HG03097 (cell line): ENCODE results near the gene EEF1G.
"Not testable (repeated sequence)": the region's sequence is repeated elsewhere in the genome, so short reads cannot be mapped to it uniquely, and the experiment has no call there.

Source experiments
- ATAC-seq: cut with Tn5 transposase; IDR thresholded peaks from one replicate; pipeline ENCODE4 v1.9.1; 2021; ENCODE audit not compliant: unreplicated experiment, low FRiP score

Gene EEF1G

GRCh38 chr11:62556108-62556874, 17.4 kb downstream of the EEF1G start:
- ATAC-seq, result peak; percentile 34

GRCh38 chr11:62555464-62556107, 18.1 kb downstream of the EEF1G start:
- ATAC-seq, result no peak

- ATAC-seq, result no peak
Observed at GRCh38 chr11:62554387-62555167, 19.1 kb downstream of the EEF1G start.

GRCh38 chr11:62553839-62554361, 19.8 kb downstream of the EEF1G start:
- ATAC-seq, result no peak

GRCh38 chr11:62553080-62553838, 20.4 kb downstream of the EEF1G start:
- no peak for ATAC-seq

- no peak for ATAC-seq
Observed at GRCh38 chr11:62552485-62553079, 21.1 kb downstream of the EEF1G start.

- not testable (repeated sequence) for ATAC-seq
Observed at GRCh38 chr11:62550478-62550877, 23.2 kb downstream of the EEF1G start.

- no peak for ATAC-seq
Observed at GRCh38 chr11:62548545-62549335, 25.0 kb downstream of the EEF1G start.

GRCh38 chr11:62547691-62548281, 25.9 kb downstream of the EEF1G start:
- ATAC-seq, result no peak

GRCh38 chr11:62546929-62547625, 26.6 kb downstream of the EEF1G start:
- ATAC-seq, result no peak

GRCh38 chr11:62546244-62546928, 27.3 kb downstream of the EEF1G start, which contains the start of gene AHNAK:
TSS of gene AHNAK (minus strand) at chr11:62546806. CDS start at chr11:62536098, 10,708 bp downstream.
- ATAC-seq, result no peak

- ATAC-seq, result no peak
Observed at GRCh38 chr11:62545437-62546243, 28.1 kb downstream of the EEF1G start.

GRCh38 chr11:62544581-62545436, 28.9 kb downstream of the EEF1G start:
- ATAC-seq, result no peak

GRCh38 chr11:62543680-62544444, 29.8 kb downstream of the EEF1G start:
- no peak for ATAC-seq
